Spleen (tissue), 7 donors: Measurements from ENCODE around the gene PSME3IP1.

Source experiments
- CTCF ChIP-seq, 11 experiments: fragments of 200-600 bp in 7 of 11; fragments of 450-650 bp in 4 of 11; sonication (generic) in 4 of 11; IDR thresholded peaks in 8 of 11; conservative IDR thresholded peaks in 3 of 11; 1 replicate in 7 of 11; 2 replicates in 4 of 11; pipeline versions ENCODE4 v1.4.0 to v1.8.0; 2016 to 2021; ENCODE audit warnings: antibody characterized with exemption in 11 of 11, inconsistent platforms in 4 of 11, mild to moderate bottlenecking in 1 of 11
- POLR2A ChIP-seq, 3 donors: fragments of 450-650 bp; IDR thresholded peaks; one replicate each; pipeline ENCODE4 v1.5.1; 2017; ENCODE audit warnings: antibody characterized with exemption in 3 of 3, mild to moderate bottlenecking in 1 of 3
- POLR2AphosphoS5 ChIP-seq, 3 donors: sonication (generic); formaldehyde crosslinking; IDR thresholded peaks; one replicate each; pipeline ENCODE4 v1.5.1; 2017; ENCODE audit warnings: antibody characterized with exemption in 3 of 3
- donor health status: DM: no; HTN: no; CAD: no; lungs with moderate emphysema.
- donor health status: DM: no; HTN: no; CAD: no.
- donor health status: DM: no; HTN: no; CAD: no.

GRCh38 chr16:57134982-57135381 is 50.9 kb downstream of the PSME3IP1 start:
- TF ChIP-seq CTCF (IDR thresholded peaks at IDR 0.05 in 8 of 11, conservative IDR thresholded peaks at IDR 0.05 in 3 of 11), result no peak
- no peak for TF ChIP-seq POLR2A (IDR thresholded peaks at IDR 0.05)
- peak in 1 of 3 donors; percentile 38 for TF ChIP-seq POLR2AphosphoS5 (IDR thresholded peaks at IDR 0.05)
